Esophagus (tissue), 2 donors: ENCODE results near the gene ZNF91. TPM values are rescaled to one million over a fixed set of nuclear protein-coding genes. Genes with fewer than 3 reads are reported as not detected.

Experiments
- H3K27ac ChIP-seq, 2 donors: one replicate each; pipeline ENCODE4 v1.5.1; 2013; ENCODE audit warnings: low read depth in 2 of 2, mild to moderate bottlenecking in 2 of 2, inconsistent platforms in 1 of 2, low read length in 1 of 2, moderate library complexity in 1 of 2
- H3K27me3 ChIP-seq, 2 donors: one replicate each; pipeline ENCODE4 v1.6.1; 2013; ENCODE audit warnings: low read length in 2 of 2, control low read depth in 1 of 2, mild to moderate bottlenecking in 1 of 2; ENCODE audit not compliant: insufficient read depth in 2 of 2, control insufficient read depth in 1 of 2
- H3K36me3 ChIP-seq, 2 donors: one replicate each; pipeline ENCODE4 v1.6.1; 2013; ENCODE audit warnings: low read length in 1 of 2; ENCODE audit not compliant: control insufficient read depth in 2 of 2, insufficient read depth in 2 of 2
- H3K4me1 ChIP-seq, 2 donors: one replicate each; pipeline ENCODE4 v1.6.1; 2013; ENCODE audit warnings: low read length in 1 of 2; ENCODE audit not compliant: control insufficient read depth in 2 of 2, insufficient read depth in 2 of 2
- H3K4me3 ChIP-seq, 2 donors: one replicate each; pipeline ENCODE4 v1.5.1; 2013; ENCODE audit warnings: low read length in 2 of 2, mild to moderate bottlenecking in 2 of 2, low read depth in 1 of 2, moderate library complexity in 1 of 2
- H3K9me3 ChIP-seq, 2 donors: one replicate each; pipeline ENCODE4 v1.6.1; 2013; ENCODE audit warnings: mild to moderate bottlenecking in 2 of 2, low read depth in 1 of 2, low read length in 1 of 2, moderate library complexity in 1 of 2; ENCODE audit not compliant: control insufficient read depth in 2 of 2, insufficient read depth in 1 of 2
- WGBS, 2 donors: extraction: QIAGEN DNeasy Blood & Tissue Kit; methylation state at CpG; one replicate each; pipeline ENCODE4 v1.1.7; 2013; 5-methylcytosine and 5-hydroxymethylcytosine counted together
- polyA plus RNA-seq, 2 donors: library from polyadenylated mRNA; stranded (reverse); fragments of 200-250 nt; gene quantifications; one replicate each; pipeline ENCODE4 v1.2.3, GENCODE V29; 2013
- donor health status: healthy with polysubstance abuse.
- donor health status: Bipolar disorder and iron deficiency.

The ZNF91 gene
- polyA plus RNA-seq, 2 donors = 6.0 to 11.9 TPM

GRCh38 chr19:23415561-23416191, 20.4 kb upstream of the ZNF91 start:
- Histone ChIP-seq H3K36me3 (no peaks in the 10 kb centered on the region), H3K4me1 (peaks cover 0 to 9% of the 10 kb centered on the region in 2 donors), H3K27ac (peak overlapping the region in 1 of 2 donors; percentile 47), H3K27me3 (peaks cover 0 to 3% of the 10 kb centered on the region in 2 donors), H3K4me3 (peak overlapping the region; percentile 51 to 53), H3K9me3 (no peaks in the 10 kb centered on the region)
- 2 to 3% methylated on average over 33 of the region's 33 CpGs for WGBS, 2 donors

- Histone ChIP-seq H3K36me3 (no peaks in the 10 kb centered on the region), H3K27ac (no peak overlapping the region), H3K4me3 (peak overlapping the region; percentile 51 to 53), H3K4me1 (peaks cover 0 to 9% of the 10 kb centered on the region in 2 donors), H3K9me3 (no peaks in the 10 kb centered on the region), H3K27me3 (peaks cover 0 to 3% of the 10 kb centered on the region in 2 donors)
- 16 to 19% methylated on average over 13 of the region's 13 CpGs for WGBS, 2 donors
Observed at GRCh38 chr19:23415034-23415433, 19.8 kb upstream of the ZNF91 start.

DNA sequence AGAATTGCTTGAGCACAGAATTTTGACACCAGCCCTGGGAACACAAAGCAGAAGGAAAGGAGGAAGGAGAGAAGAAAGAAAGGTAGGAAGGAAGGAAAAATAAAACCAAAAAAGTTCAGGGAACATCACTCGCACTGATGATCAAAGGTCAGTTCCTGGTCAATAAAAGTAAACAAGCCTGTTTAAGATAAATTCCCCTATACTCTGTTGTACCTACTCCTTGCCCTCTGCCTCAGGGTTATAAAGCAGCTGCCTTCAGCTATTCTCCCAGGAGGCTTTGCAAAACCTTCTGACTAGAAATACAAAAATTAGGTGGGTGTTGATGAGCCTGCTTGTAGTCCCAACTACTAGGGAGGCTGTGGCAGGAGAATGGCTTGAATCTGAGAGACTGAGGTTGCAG, 14.9 kb upstream of the ZNF91 start:
- no peaks in the 10 kb centered on the region for H3K9me3 ChIP-seq
- H3K36me3 ChIP-seq = no peaks in the 10 kb centered on the region
- H3K4me1 ChIP-seq = peaks cover 0 to 2% of the 10 kb centered on the region in 2 donors
- H3K27ac ChIP-seq = no peak overlapping the region
- WGBS, 2 donors = 57 to 58% methylated on average over 1 of the region's 1 CpG
- no peaks in the 10 kb centered on the region for H3K27me3 ChIP-seq
- H3K4me3 ChIP-seq = no peak overlapping the region

DNA sequence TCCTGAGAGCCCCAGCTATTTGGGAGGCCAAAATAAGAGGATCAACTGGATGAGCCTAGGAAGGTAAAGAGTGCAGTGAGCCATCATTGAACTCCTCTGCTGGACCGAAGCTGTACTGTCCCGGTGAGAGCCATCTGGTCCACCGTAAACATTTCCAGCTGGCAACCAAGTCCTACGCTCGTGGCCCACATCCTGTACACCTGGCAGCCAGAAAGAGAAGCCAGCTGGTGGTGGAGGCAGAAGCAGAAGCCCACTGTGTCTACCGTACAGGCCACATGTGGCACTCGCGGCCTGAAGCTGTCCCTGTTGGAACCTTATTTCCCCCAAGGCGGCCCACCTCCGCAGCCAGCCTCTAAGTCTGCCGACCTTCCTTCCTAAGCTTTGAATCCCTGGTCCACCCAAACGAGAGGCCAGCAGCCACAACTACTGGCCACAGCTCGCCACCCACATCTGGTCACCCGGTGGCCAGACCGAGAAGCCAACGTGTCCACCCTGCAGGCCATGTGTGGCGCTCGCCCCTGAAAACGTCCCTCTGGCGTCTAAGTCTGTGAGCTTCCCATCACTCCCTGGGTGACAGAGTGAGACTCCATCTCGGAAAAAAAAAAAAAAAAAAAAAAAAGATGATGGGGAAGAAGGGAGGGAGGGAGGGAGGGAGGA, 14.2 kb upstream of the ZNF91 start:
- Histone ChIP-seq H3K27ac (no peak overlapping the region), H3K27me3 (no peaks in the 10 kb centered on the region), H3K4me3 (no peak overlapping the region), H3K36me3 (no peaks in the 10 kb centered on the region), H3K4me1 (no peaks in the 10 kb centered on the region), H3K9me3 (no peaks in the 10 kb centered on the region)
- 81 to 83% methylated on average over 21 of the region's 21 CpGs for WGBS, 2 donors

GRCh38 chr19:23407616-23408133, 12.4 kb upstream of the ZNF91 start:
- peak overlapping the region in 1 of 2 donors; percentile 64 for H3K27ac ChIP-seq
- H3K4me3 ChIP-seq = no peak overlapping the region
- H3K27me3 ChIP-seq = no peaks in the 10 kb centered on the region
- no peaks in the 10 kb centered on the region for H3K36me3 ChIP-seq
- H3K9me3 ChIP-seq = no peaks in the 10 kb centered on the region
- no peaks in the 10 kb centered on the region for H3K4me1 ChIP-seq
- WGBS, 2 donors = 80 to 83% methylated on average over 2 of the region's 2 CpGs

GRCh38 chr19:23406721-23407120, 11.4 kb upstream of the ZNF91 start:
- Histone ChIP-seq H3K27ac (no peak overlapping the region), H3K27me3 (no peaks in the 10 kb centered on the region), H3K9me3 (no peaks in the 10 kb centered on the region), H3K4me3 (no peak overlapping the region), H3K36me3 (no peaks in the 10 kb centered on the region), H3K4me1 (peaks cover 0 to 2% of the 10 kb centered on the region in 2 donors)
- 88 to 97% methylated on average over 3 of the region's 3 CpGs for WGBS, 2 donors

DNA sequence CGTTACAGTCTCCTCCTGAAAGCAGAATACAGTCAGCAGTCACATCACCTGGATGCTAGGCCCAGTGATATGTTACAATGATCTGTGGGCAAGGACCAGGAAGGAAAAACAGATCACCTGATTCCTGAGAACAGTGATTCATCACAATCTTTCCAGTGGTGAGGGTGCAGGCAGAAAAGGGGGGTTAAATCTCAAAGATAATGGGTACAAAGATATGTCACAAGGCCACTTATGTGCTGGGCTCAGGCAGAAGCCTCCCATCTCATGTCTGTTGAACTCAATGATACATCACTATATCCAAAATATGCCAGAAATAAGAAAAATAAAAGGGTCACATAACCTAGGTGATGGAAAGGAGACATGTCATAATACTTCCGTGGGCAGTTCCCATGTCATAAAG, 10.8 kb upstream of the ZNF91 start:
- no peaks in the 10 kb centered on the region for H3K9me3 ChIP-seq
- H3K27me3 ChIP-seq = no peaks in the 10 kb centered on the region
- H3K36me3 ChIP-seq = no peaks in the 10 kb centered on the region
- no peak overlapping the region for H3K27ac ChIP-seq
- 85 to 88% methylated on average over 2 of the region's 2 CpGs for WGBS, 2 donors
- H3K4me1 ChIP-seq = peaks cover 0 to 2% of the 10 kb centered on the region in 2 donors
- no peak overlapping the region for H3K4me3 ChIP-seq

GRCh38 chr19:23404676-23405075, 9.4 kb upstream of the ZNF91 start:
- H3K27ac ChIP-seq = no peak overlapping the region
- no peaks in the 10 kb centered on the region for H3K27me3 ChIP-seq
- no peaks in the 10 kb centered on the region for H3K9me3 ChIP-seq
- H3K36me3 ChIP-seq = no peaks in the 10 kb centered on the region
- no peak overlapping the region for H3K4me3 ChIP-seq
- 88 to 94% methylated on average over 1 of the region's 1 CpG for WGBS, 2 donors
- peaks cover 0 to 2% of the 10 kb centered on the region in 2 donors for H3K4me1 ChIP-seq

- Histone ChIP-seq H3K36me3 (no peaks in the 10 kb centered on the region), H3K9me3 (no peaks in the 10 kb centered on the region), H3K4me1 (peaks cover 0 to 2% of the 10 kb centered on the region in 2 donors), H3K27me3 (no peaks in the 10 kb centered on the region), H3K27ac (peak overlapping the region in 1 of 2 donors; percentile 62), H3K4me3 (no peak overlapping the region)
- WGBS, 2 donors = 56 to 63% methylated on average over 4 of the region's 4 CpGs
Observed at GRCh38 chr19:23403581-23404324, 8.5 kb upstream of the ZNF91 start.
